ENCODE results near the gene CRIP2.

DNA sequence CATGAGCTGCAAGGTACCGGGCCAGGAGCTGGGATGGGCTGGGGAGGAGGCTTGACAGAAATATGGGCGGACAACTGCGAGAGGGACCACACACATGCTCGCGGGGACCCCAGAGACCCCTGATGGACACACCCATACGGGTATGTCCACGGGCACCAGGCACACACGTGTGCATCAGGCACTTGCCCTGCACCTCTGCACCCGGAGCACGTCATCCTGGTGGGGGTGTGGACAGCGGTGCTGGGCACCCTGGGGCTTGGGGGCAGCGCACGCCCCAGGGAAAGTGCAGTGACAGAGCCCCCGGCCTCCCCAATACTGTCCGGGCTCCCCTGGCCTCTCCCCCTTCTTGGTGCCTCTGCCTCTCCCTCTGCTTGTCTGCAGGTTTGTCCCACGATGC is 10.4 kb downstream of the CRIP2 start:
- TF ChIP-seq SUZ12 (IDR thresholded peaks at IDR 0.05) (no peak), CTBP1 (IDR thresholded peaks at IDR 0.05; ENCODE audit: borderline replicate concordance) (no peak), BHLHE40 (IDR thresholded peaks at IDR 0.05; ENCODE audit: borderline replicate concordance) (no peak), FOXM1 (IDR thresholded peaks at IDR 0.05; ENCODE audit: borderline replicate concordance) (no peak), SP1 (IDR thresholded peaks at IDR 0.05) (no peak), HDGF (IDR thresholded peaks at IDR 0.05; ENCODE audit: borderline replicate concordance) (no peak), NFRKB (IDR thresholded peaks at IDR 0.05) (no peak), TARDBP (IDR thresholded peaks at IDR 0.05) (no peak), ELF4 (IDR thresholded peaks at IDR 0.05) (no peak), LEF1 (IDR thresholded peaks at IDR 0.05; ENCODE audit: borderline replicate concordance) (no peak), FOXA1 (IDR thresholded peaks at IDR 0.05) (no peak)
- TF ChIP-seq, protein P1, sequence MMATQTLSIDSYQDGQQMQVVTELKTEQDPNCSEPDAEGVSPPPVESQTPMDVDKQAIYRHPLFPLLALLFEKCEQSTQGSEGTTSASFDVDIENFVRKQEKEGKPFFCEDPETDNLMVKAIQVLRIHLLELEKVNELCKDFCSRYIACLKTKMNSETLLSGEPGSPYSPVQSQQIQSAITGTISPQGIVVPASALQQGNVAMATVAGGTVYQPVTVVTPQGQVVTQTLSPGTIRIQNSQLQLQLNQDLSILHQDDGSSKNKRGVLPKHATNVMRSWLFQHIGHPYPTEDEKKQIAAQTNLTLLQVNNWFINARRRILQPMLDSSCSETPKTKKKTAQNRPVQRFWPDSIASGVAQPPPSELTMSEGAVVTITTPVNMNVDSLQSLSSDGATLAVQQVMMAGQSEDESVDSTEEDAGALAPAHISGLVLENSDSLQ (IDR thresholded peaks at IDR 0.05) = no peak

Data from HEK293T (cell line).